CD4-positive, alpha-beta T cell treated with Interferon alpha-2 for 1 hour (primary cell): ENCODE measurements around the gene MMS19.

Experiments
- DNase-seq, 2 donors: peaks; one replicate each; pipeline ENCODE4 v3.0.0-alpha.2; 2020 to 2022

MMS19 gene

GRCh38 chr10:97525086-97525485 lies 26.9 kb upstream of the MMS19 start:
- no peak for DNase-seq

DNA sequence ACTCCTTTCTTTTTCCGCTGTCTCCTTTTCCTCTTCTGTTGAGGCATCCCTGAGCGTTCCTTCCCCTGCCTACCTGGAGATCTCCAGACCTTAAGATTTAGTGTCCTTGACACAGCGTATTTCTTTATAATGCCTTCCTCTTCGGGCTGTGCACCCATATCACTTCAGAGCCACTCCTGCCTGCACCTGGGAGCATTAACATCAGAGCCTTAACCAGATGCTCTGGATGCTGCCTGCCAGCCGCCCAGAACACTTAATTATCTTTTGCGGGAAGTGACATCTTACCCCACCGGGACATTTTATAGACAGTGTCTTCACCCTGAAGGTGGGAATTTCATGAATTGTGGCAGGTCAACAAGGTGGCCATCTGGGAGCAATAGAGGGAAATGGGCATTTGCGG lies 24.7 kb upstream of the MMS19 start:
- DNase-seq: no peak

DNA sequence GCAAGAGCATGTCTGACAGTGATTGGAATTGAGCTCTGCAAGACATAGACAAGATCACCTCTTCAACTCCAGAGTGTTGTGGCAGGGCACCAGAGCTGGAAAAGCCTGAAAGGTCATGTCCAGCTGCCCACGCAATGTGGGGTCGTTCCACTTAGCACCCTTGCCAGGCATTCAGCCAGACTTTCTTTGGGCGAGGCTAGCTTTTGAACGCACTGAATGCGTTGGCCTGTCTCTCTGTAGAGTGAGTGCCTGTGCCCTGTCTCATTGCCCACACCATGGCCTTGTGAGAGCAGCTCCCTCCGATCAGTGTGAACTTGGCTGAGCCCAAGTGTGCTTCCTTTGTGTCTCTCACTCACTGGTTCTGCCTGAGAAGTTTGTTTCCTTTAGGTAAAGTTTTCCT lies 23.8 kb upstream of the MMS19 start:
- no peak for DNase-seq

- no peak for DNase-seq
Measured at GRCh38 chr10:97520978-97521761, 22.9 kb upstream of the MMS19 start.

DNA sequence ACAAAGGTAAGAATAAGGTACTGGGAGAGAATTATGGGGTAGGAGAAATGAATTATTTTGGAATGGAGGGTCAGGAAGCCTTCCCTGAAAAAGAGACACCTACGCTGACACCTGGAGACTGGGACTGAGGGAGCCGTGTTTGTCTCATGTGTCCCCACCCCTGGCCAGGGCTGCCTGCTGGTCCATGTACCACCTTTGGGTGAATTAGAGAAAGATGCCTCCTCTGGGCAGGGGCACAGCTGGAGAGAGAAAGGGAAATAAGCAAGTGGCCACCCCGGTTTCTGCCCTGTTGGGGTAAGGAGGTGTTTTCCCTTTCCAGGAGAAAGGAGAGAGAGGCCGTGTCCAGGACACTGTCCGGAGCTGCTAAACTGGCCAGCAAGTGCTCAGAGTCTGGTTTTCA lies 22.3 kb upstream of the MMS19 start:
- DNase-seq: no peak

DNA sequence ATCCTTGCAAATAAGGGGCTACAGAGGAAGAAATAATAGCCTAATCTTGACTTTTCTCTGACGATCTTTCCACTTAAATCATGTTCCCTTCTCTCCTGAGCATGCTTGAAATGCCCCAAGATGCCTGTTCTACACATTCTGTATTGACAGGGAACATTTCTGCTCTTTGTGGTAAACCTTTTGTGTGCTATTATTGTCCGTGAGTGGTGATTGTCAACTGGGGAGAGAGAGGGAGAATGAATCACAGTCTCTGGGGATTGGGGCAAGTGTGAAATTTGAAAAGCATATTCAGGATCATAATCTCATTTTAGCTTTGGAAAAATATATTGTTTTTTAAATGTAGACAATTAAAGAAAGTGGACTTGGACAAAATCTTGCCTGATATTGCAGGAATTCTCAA lies 21.1 kb upstream of the MMS19 start:
- no peak for DNase-seq

- DNase-seq: no peak
Measured at GRCh38 chr10:97518301-97519043, 20.2 kb upstream of the MMS19 start.

DNA sequence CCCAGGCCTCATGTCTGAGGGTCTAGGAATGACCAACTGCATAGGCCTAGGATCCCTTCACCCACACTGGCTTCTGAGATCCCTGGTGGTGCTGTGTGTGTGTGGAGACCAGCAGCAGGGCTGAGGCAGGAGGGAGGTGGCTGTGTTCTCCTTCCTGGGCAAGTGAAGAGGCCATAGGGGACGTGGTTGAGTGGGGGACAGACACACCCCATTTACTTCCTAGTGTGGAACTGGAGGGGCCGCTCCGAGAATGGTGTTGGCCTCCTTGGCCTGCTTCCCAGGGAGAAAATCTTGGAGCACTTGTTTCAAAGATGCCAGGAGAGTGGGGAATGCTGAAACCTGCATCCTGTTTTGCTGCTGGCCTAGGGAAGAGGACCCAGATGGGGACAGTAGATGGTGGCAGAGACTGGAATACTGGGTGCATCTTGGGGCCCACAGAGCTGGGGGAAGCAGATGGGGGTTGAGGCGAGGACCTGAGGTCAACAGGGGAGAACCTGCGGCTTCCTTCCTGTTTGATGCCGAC lies 19.6 kb upstream of the MMS19 start:
- DNase-seq: no peak

- no peak for DNase-seq
Measured at GRCh38 chr10:97517096-97517750, 19.0 kb upstream of the MMS19 start.

DNA sequence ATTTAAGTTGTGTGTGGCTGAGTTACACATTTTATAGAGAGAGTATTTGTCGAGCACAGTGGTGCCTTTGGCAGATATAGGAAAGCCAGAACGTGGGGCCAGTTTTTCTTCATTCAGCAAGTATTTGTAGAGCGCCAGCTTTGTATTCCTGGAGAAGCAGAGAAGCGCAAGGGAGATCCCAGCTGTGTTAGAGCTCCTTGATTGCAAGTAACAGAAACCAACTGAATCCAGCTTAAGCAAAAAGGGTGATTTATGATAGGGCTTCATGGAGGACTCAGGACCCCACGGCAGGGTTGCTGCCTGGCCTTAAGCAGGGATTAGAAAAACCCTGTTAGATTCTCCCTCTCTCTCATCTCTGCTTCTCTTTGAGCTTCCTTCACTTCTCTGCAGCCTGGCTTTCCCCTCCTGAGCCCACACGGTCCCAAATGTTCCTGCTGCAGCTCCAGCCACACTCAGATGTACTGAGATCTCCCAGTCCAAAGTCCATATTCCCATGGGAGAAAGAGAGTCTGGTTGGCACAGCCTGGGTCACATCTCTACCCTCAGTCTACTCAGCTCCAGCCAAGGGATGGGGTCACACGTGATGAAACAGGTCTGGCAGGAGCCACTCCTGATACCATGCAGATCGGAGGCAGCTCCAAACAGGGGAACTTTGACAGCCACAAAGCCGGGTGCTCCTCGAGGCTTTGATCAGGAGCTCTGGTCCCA lies 17.2 kb upstream of the MMS19 start:
- DNase-seq: no peak

DNA sequence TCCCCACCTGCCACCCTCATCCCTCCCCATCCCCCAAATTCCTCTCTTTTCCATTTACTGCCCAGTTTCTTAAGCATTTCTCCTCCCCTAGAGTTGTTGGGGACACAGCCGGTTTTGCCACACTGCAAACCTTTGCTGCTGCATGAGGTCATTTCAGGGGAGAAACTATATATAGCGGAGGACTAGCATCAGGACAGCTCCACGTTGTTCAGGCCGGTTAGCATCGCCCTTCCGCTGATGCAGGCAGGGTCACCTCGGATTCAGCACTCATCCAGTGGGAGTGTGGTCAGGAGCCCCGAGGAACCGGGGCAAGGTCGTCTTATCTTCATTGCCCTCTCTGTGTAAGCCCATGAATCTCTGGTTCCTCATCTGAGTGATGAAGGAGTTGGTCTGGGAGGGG lies 16.1 kb upstream of the MMS19 start:
- no peak for DNase-seq

GRCh38 chr10:97512993-97513392 lies 14.8 kb upstream of the MMS19 start:
- no peak for DNase-seq

GRCh38 chr10:97511711-97512440 lies 13.7 kb upstream of the MMS19 start:
- no peak for DNase-seq

DNA sequence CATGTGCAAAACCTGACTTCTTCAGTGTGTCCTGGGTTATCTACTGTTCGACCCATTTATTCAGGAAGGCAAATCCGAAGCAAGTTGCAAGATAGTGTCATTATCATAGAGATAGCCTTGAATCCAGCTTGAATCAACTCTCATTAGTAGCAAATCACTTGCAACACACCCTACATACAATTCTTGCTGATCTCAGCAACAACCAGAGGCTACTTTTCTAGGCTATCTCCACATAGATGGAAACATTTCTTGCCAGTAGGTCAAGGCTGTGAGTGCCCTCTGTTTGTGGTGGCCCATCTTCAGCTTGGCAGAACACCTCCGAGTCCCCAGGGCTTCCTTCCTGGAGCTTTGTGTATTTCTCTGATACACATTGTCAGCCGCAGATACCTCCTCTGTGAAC lies 12.5 kb upstream of the MMS19 start:
- DNase-seq: no peak

DNA sequence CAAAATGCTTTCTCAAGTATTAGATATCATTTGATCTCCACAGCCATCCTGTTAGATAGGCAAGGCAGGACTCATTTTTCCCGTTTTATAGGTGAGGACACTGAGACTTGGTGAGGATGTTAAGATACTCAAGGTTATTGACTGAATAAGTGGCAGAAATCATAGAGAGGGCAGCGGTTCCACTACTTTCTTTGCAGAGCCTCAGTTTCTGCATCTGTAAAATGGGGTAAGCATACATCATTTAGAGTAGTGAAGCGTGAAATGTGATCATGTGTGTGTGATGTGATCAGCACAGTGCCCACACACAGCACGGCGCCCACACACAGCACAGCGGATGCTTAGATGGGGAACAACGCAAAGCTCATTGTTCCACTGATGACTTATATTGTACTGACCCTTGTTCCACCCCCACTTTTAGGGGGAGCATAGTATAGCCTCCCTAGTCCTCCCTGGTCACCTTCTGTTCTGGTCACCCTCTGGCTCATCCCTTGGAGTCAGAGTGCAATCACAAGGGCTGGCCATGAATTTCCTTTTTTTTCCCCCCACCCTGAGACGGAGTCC lies 11.0 kb upstream of the MMS19 start:
- DNase-seq: no peak

GRCh38 chr10:97508342-97508741 lies 10.1 kb upstream of the MMS19 start:
- DNase-seq: no peak

DNA sequence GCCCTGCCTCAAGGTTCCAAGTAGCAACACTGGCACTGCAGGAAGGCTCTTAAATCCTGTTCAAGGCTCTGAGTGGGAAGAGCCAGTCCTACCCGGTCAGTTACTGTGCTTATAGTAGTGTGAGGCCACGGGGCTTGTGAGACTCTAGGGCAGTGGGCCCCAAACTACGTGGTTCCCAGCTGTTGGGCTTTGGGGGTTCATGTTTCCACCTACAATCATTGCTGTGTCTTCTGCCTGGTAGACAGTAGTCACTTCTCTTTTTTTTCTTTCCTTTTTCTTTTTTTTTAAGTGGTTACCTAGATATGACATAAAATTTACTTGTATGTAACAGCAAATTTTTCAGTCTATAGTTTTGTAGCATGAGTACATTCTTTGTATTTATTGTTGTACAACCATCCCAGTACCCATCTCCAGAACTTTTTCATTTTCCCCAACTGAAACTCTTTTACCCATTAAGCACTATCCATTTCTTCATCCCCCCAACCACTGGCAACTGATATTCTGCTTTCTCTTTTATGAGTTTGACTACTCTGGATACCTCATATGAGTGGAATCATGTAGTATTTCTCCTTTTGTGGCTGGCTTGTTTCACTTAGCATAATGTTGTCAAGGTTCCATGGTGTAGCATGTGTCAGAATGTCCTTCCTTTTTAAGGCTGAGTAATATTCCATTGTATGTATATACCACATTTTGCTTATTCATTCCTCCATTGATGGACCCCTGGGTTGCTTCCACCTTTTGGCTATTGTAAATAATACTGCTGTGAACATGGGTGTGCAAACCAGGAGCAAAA lies 8.2 kb upstream of the MMS19 start:
- DNase-seq: no peak

GRCh38 chr10:97505152-97505551 lies 6.9 kb upstream of the MMS19 start:
- DNase-seq: no peak

DNA sequence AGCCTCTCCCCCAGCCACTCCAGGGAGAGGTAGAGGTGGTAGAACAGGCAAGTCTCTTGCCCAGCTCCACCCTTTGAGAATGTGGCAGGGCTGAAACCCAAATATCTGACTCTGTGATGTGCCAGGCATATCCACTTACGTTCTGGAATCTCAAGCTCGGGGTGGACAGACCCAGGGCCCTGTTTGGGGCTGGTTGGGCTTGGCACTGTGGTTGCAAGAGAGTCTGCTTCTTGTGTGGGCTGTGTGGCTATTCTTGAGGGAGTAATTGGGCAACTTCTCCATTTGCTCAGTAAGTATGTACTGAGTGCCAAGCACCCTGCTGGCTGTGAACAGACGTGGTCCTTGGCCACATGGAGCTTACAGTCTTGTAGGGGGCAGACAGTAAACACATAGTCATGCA lies 5.2 kb upstream of the MMS19 start:
- DNase-seq: no peak

DNA sequence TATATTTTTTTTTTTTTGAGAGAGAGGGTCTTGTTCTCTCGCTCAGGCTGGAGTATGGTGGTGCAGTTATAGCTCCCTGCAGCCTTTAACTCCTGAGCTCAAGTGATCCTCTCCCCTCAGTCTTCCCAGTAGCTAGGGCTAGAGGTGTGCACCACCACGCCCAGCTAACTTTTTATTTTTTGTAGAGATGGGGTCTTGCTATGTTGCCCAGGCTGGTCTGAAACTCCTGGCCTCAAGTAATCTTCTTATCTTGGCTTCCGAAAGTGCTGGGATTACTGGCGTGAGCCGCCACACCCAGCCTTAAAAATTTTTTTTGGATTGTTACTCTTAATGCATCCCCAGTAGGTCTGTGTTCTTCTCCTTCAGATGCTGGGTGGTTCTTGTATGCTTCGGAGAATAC lies 4.7 kb upstream of the MMS19 start:
- DNase-seq: no peak

DNA sequence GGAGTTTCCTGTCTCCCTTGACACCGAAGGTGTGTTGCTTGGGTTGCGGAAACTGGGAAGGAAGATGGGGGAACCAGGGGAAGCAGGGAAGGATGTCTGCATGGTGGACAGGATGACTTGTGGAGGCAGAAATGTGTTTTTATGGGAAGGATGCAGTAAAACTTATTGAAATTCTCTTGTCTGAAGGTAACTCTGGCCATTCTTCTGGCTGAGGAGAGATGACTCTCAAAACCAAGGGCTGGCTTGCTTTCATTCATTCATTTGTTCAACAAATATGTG lies 2.0 kb upstream of the MMS19 start:
- no peak for DNase-seq
